ENCODE measurements around the gene SBSN. TPM values are rescaled to one million over a fixed set of nuclear protein-coding genes. Genes with fewer than 3 reads are reported as not detected.
A peak's percentile ranks its signal among the peaks of the same experiment; 100 is the strongest.

The SBSN gene
- total and polyA plus RNA-seq, 10 of the 15 experiments (the other 5 are each of a cell fraction or from before 2014, with no cell fraction given) = 0.09 TPM; not detected in 9

DNA sequence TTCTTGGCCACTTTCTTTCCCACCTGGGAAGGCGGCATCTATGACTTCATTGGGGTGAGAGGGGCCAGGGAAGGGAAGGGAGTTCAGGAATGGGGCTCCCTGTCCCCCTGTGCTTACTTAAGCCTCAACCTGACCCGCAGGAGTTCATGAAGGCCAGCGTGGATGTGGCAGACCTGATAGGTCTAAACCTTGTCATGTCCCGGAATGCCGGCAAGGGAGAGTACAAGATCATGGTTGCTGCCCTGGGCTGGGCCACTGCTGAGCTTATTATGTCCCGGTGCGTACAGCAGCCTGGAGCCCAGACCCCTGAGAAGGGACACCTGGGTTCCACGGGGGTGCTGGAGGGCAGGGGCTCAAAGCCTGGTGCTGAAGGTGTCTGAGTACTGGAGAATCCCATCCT, 18.4 kb upstream of the SBSN start:
- BruUV-seq (replicated peaks) = TSS peak; percentile 77
- in situ Hi-C loops (cut with MboI) = no loop called here
- H3K9ac ChIP-seq (ENCODE audit: control insufficient read depth, insufficient read depth, low read length) = peak overlapping the region; percentile 97

DNA sequence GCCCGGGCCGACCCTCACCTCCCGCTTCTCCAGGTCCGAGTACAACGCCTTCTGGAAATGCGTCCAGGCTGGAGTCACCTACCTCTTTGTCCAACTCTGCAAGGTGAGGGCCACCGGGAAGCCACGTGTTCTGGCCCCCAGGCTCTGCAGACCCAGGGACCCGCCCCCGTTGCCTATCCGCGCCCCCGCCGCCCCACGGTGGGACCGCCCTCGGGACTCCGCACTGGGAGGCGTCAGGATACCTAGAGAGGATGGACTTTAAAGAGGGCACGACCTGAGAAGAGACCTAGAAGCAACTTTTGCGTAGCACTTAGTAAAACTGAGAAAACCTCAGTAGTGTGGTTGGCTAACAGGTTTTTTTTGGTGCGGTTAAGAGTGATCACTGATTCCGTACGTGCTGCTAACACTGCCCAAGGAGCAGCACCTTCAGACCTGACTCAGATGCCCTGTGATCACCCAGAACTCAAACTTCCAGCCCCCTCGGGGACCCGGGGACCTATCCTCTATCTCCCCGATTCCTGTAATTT, 17.8 kb upstream of the SBSN start:
- H3K4me1 ChIP-seq (ENCODE audit: control insufficient read depth, insufficient read depth, low read length) = peaks cover 17% of the 10 kb centered on the region
- no peaks in the 10 kb centered on the region for H4K20me1 ChIP-seq (ENCODE audit: control insufficient read depth, insufficient read depth)
- H3K27me3 ChIP-seq (replicated peaks in 1 of 2; ENCODE audit: control insufficient read depth in 2 of 2, insufficient read depth in 2 of 2, low read length in 1 of 2) = no peaks in the 10 kb centered on the region
- ATAC-seq = peak; percentile 82
- no peaks in the 10 kb centered on the region for H3K9me3 ChIP-seq (replicated peaks; ENCODE audit: control insufficient read depth, insufficient read depth, low read length)
- intact Hi-C loops (cut with micrococcal nuclease; ENCODE audit: unreplicated experiment) = loop anchor here (2.0 to 5.0 kb wide), 3 partner anchors 35 to 386 kb away; partner anchors contain the start of gene HAUS5
- WGBS (ENCODE audit: insufficient coverage, insufficient replicate concordance, low lambda C conversion rate, missing lambda C conversion rate) = 3% methylated on average over 27 of the region's 27 CpGs
- SMC1A ChIA-PET (ENCODE audit: uncharacterized antibody, unreplicated experiment) = interaction anchor here (0.5 kb wide), 1 partner anchor 193 kb away, joined by 3 read pairs; no protein-coding TSS in a partner anchor
- H3K27ac ChIP-seq (ENCODE audit: control insufficient read depth, insufficient read depth) = peak overlapping the region; percentile 86
- no TSS peak for BruUV-seq (replicated peaks)
- peak overlapping the region; percentile 97 for H3K9ac ChIP-seq (ENCODE audit: control insufficient read depth, insufficient read depth, low read length)
- H3K36me3 ChIP-seq (ENCODE audit: control insufficient read depth in 2 of 2, insufficient read depth in 2 of 2, low read length in 1 of 2) = peaks cover 0 to 2% of the 10 kb centered on the region in 2 experiments; a peak in 2 of 4 replicates
- RAD21 ChIA-PET (ENCODE audit: unreplicated experiment) = no interaction called here
- H3K4me3 ChIP-seq = peak overlapping the region; percentile 77
- H3K4me2 ChIP-seq (ENCODE audit: control insufficient read depth, insufficient read depth) = peak overlapping the region; percentile 91
- DNase-seq (ENCODE audit: low read depth, low spot score) = peak; percentile 60
- FAIRE-seq = peak; percentile 86
- peaks cover 18% of the 10 kb centered on the region for H3K79me2 ChIP-seq (ENCODE audit: control insufficient read depth, insufficient read depth, low read length)
- CTCF ChIA-PET = interaction anchor here (3.8 to 4.7 kb wide), 2 partner anchors 37 to 45 kb away, joined by 61 to 63 read pairs; no protein-coding TSS in a partner anchor
- peak overlapping the region; percentile 91 for H2AFZ ChIP-seq (ENCODE audit: control insufficient read depth, low read depth, low read length)
- POLR2A ChIA-PET = interaction anchor here (1.0 kb wide), 1 partner anchor 102 kb away, joined by 3 read pairs; the partner anchor contains the start of gene COX6B1
- in situ Hi-C loops (cut with MboI) = no loop called here
- no peak for TF ChIP-seq BRCA1 (IDR thresholded peaks at IDR 0.05; ENCODE audit: low read depth, low read length)
- TF ChIP-seq, protein P1, sequence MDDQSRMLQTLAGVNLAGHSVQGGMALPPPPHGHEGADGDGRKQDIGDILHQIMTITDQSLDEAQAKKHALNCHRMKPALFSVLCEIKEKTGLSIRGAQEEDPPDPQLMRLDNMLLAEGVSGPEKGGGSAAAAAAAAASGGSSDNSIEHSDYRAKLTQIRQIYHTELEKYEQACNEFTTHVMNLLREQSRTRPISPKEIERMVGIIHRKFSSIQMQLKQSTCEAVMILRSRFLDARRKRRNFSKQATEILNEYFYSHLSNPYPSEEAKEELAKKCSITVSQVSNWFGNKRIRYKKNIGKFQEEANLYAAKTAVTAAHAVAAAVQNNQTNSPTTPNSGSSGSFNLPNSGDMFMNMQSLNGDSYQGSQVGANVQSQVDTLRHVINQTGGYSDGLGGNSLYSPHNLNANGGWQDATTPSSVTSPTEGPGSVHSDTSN (IDR thresholded peaks at IDR 0.05; ENCODE audit: insufficient replicate concordance, low read depth, low read length) = no peak
- TF ChIP-seq NR2F1 (conservative IDR thresholded peaks at IDR 0.05) = peak; percentile 86
- TF ChIP-seq, protein P2, sequence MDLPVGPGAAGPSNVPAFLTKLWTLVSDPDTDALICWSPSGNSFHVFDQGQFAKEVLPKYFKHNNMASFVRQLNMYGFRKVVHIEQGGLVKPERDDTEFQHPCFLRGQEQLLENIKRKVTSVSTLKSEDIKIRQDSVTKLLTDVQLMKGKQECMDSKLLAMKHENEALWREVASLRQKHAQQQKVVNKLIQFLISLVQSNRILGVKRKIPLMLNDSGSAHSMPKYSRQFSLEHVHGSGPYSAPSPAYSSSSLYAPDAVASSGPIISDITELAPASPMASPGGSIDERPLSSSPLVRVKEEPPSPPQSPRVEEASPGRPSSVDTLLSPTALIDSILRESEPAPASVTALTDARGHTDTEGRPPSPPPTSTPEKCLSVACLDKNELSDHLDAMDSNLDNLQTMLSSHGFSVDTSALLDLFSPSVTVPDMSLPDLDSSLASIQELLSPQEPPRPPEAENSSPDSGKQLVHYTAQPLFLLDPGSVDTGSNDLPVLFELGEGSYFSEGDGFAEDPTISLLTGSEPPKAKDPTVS (IDR thresholded peaks at IDR 0.05; ENCODE audit: low read depth, low read length) = no peak
- no peak for TF ChIP-seq JUND (IDR thresholded peaks at IDR 0.05; ENCODE audit: low read depth, low read length)
- TF ChIP-seq CBX5 (IDR thresholded peaks at IDR 0.05; ENCODE audit: low read depth) = no peak
- TF ChIP-seq ETV6 (conservative IDR thresholded peaks at IDR 0.05 in 1 of 2, IDR thresholded peaks at IDR 0.05 in 1 of 2; ENCODE audit: borderline replicate concordance in 1 of 2, low read depth in 1 of 2) = no peak
- peak; percentile 92 for TF ChIP-seq RUNX3 (IDR thresholded peaks at IDR 0.05; ENCODE audit: low read length)
- TF ChIP-seq HCFC1 (IDR thresholded peaks at IDR 0.05; ENCODE audit: low read length) = no peak; the same call in 1 of the 2 replicates

More for the DNA sequence above, 18.4 kb upstream of the SBSN start:
- ChIA-PET RAD21 (ENCODE audit: unreplicated experiment) (interaction anchor here (1.4 kb wide), 1 partner anchor 36 kb away, joined by 3 read pairs; no protein-coding TSS in a partner anchor), POLR2A (interaction anchor here (1.0 kb wide), 1 partner anchor 102 kb away, joined by 3 read pairs; the partner anchor contains the start of gene COX6B1), SMC1A (ENCODE audit: uncharacterized antibody, unreplicated experiment) (interaction anchor here (0.5 kb wide), 1 partner anchor 193 kb away, joined by 3 read pairs; no protein-coding TSS in a partner anchor), CTCF (interaction anchor here (0.6 to 4.7 kb wide), 5 partner anchors 17 to 384 kb away, joined by 3 to 63 read pairs (median 19); partner anchors contain the start of gene ATP4A)
- H3K4me2 ChIP-seq (ENCODE audit: control insufficient read depth, insufficient read depth) = peak overlapping the region; percentile 91
- H3K36me3 ChIP-seq (ENCODE audit: control insufficient read depth in 2 of 2, insufficient read depth in 2 of 2, low read length in 1 of 2) = peaks cover 0 to 2% of the 10 kb centered on the region in 2 experiments; a peak in 2 of 4 replicates
- H3K79me2 ChIP-seq (ENCODE audit: control insufficient read depth, insufficient read depth, low read length) = peaks cover 18% of the 10 kb centered on the region
- DNase-seq (ENCODE audit: low read depth, low spot score) (no peak), ATAC-seq (no peak), FAIRE-seq (no peak)
- H3K27ac ChIP-seq (ENCODE audit: control insufficient read depth, insufficient read depth) = peak overlapping the region; percentile 86
- intact Hi-C loops (cut with micrococcal nuclease; ENCODE audit: unreplicated experiment) = loop anchor here (5.0 kb wide), 2 partner anchors 66 to 386 kb away; partner anchors contain the start of gene HAUS5
- H2AFZ ChIP-seq (ENCODE audit: control insufficient read depth, low read depth, low read length) = 0 out of 2 replicates have a peak overlapping the region, but pooled peaks have one; percentile 28
- H3K4me1 ChIP-seq (ENCODE audit: control insufficient read depth, insufficient read depth, low read length) = peaks cover 17% of the 10 kb centered on the region
- peak overlapping the region; percentile 77 for H3K4me3 ChIP-seq
- TF ChIP-seq MTA2 (IDR thresholded peaks at IDR 0.05; ENCODE audit: low read depth) = no peak
- TF ChIP-seq IKZF1 (conservative IDR thresholded peaks at IDR 0.05) = peak; percentile 39; the same call in 1 of the 2 replicates
- no peak for TF ChIP-seq SIX5 (IDR thresholded peaks at IDR 0.05; ENCODE audit: low read depth, low read length, severe bottlenecking)
- no peak for TF ChIP-seq SUZ12 (IDR thresholded peaks at IDR 0.05; ENCODE audit: unreplicated experiment)
- TF ChIP-seq RFX5 (IDR thresholded peaks at IDR 0.05; ENCODE audit: low read depth, low read length) = no peak
- TF ChIP-seq IKZF2 (IDR thresholded peaks at IDR 0.05) = 0 out of 4 replicates have a peak, but pooled peaks of 1 of the 2 experiments have one; percentile 24
- TF ChIP-seq EED (IDR thresholded peaks at IDR 0.05; ENCODE audit: low read depth) = peak; percentile 28; the same call in 1 of the 2 replicates
- 72% methylated on average over 8 of the region's 8 CpGs for WGBS (ENCODE audit: insufficient coverage, insufficient replicate concordance, low lambda C conversion rate, missing lambda C conversion rate)
- no peaks in the 10 kb centered on the region for H3K9me3 ChIP-seq (replicated peaks; ENCODE audit: control insufficient read depth, insufficient read depth, low read length)
- H3K27me3 ChIP-seq (replicated peaks in 1 of 2; ENCODE audit: control insufficient read depth in 2 of 2, insufficient read depth in 2 of 2, low read length in 1 of 2) = no peaks in the 10 kb centered on the region
- no peaks in the 10 kb centered on the region for H4K20me1 ChIP-seq (ENCODE audit: control insufficient read depth, insufficient read depth)

Measured in GM12878 (cell line).